HepG2 (cell line): ENCODE data around the gene GPR31. TPM values are rescaled to one million over a fixed set of nuclear protein-coding genes. Genes with fewer than 3 reads are reported as not detected.

Experiments used
- DZIP1 ChIP-seq: sonication (generic); formaldehyde crosslinking; IDR thresholded peaks from 2 replicates; pipeline ENCODE4 v1.5.0; 2020; ENCODE audit warnings: mild to moderate bottlenecking, missing genetic modification reagents
- HMG20B ChIP-seq: conservative IDR thresholded peaks from 2 replicates; pipeline ENCODE4 v1.6.1; 2016; ENCODE audit warnings: missing genetic modification reagents, missing compliant biosample characterization
- LCORL ChIP-seq, 2 experiments: fragments of 450-650 bp in 1 of 2; sonication (generic) in 1 of 2; formaldehyde crosslinking in 1 of 2; IDR thresholded peaks; 2 replicates each; pipeline versions ENCODE4 v1.5.0 to v1.6.1; 2017 to 2020; ENCODE audit warnings: antibody characterized with exemption in 1 of 2, missing genetic modification reagents in 1 of 2
- MAZ ChIP-seq, 2 experiments: sonication (generic) in 1 of 2; formaldehyde crosslinking in 1 of 2; IDR thresholded peaks; 2 replicates each; pipeline versions ENCODE4 v1.5.0 to v1.6.1; 2012 to 2020; ENCODE audit warnings: low read depth in 2 of 2, mild to moderate bottlenecking in 2 of 2, borderline replicate concordance in 1 of 2, improper control_type of control experiment in 1 of 2, low read length in 1 of 2, missing genetic modification reagents in 1 of 2, moderate library complexity in 1 of 2
- MXD3 ChIP-seq: IDR thresholded peaks from 2 replicates; pipeline ENCODE4 v1.6.1; 2016; ENCODE audit warnings: mild to moderate bottlenecking, missing biosample characterization, missing genetic modification reagents
- NCOR1 ChIP-seq: fragments of 200-600 bp; sonication (generic); IDR thresholded peaks from 2 replicates; pipeline ENCODE4 v1.7.0; 2017; ENCODE audit warnings: antibody characterized with exemption, low read length, borderline replicate concordance
- PAF1 ChIP-seq: IDR thresholded peaks from 2 replicates; pipeline ENCODE4 v1.6.1; 2016; ENCODE audit warnings: missing genetic modification reagents, missing compliant biosample characterization
- PITX1 ChIP-seq: sonication (generic); formaldehyde crosslinking; IDR thresholded peaks from 2 replicates; pipeline ENCODE4 v1.5.1; 2020; ENCODE audit warnings: mild to moderate bottlenecking, missing genetic modification reagents
- RARG ChIP-seq: sonication (generic); formaldehyde crosslinking; IDR thresholded peaks from 2 replicates; pipeline ENCODE4 v1.4.0; 2020; ENCODE audit warnings: low read depth, mild to moderate bottlenecking, missing genetic modification reagents
- RFX5 ChIP-seq: IDR thresholded peaks from 2 replicates; pipeline ENCODE4 v1.6.1; 2011; ENCODE audit warnings: low read depth, low read length, improper control_type of control experiment
- SP140L ChIP-seq: sonication (generic); formaldehyde crosslinking; IDR thresholded peaks from 2 replicates; pipeline ENCODE4 v1.4.0; 2020; ENCODE audit warnings: missing genetic modification reagents, borderline replicate concordance
- ZNF138 ChIP-seq: sonication (generic); formaldehyde crosslinking; IDR thresholded peaks from 2 replicates; pipeline ENCODE4 v1.5.0; 2020; ENCODE audit warnings: mild to moderate bottlenecking, low read depth, missing genetic modification reagents
- ZNF34 ChIP-seq: sonication (generic); formaldehyde crosslinking; IDR thresholded peaks from 2 replicates; pipeline ENCODE4 v1.4.0; 2020; ENCODE audit warnings: mild to moderate bottlenecking, missing genetic modification reagents, borderline replicate concordance
- ZNF574 ChIP-seq: sonication (generic); formaldehyde crosslinking; IDR thresholded peaks from 2 replicates; pipeline ENCODE4 v1.4.0; 2020; ENCODE audit warnings: missing genetic modification reagents
- ZNF772 ChIP-seq: sonication (generic); formaldehyde crosslinking; IDR thresholded peaks from 2 replicates; pipeline ENCODE4 v1.5.0; 2020; ENCODE audit warnings: mild to moderate bottlenecking, missing genetic modification reagents
- polyA plus RNA-seq, 8 experiments: library from polyadenylated mRNA; depleted of rRNA in 3 of 8; stranded (reverse) in 7 of 8; unstranded in 1 of 8; fragments of >200 nt; fragmentation: Illumina TruSeq in 4 of 8; extraction: Trizol in 4 of 8; gene quantifications; 2 replicates each; pipeline versions ENCODE4 v1.2.1 to v1.2.3, GENCODE V29; 2011 to 2016; ENCODE audit warnings: low read depth in 4 of 8, missing spikeins in 1 of 8, mixed read lengths in 1 of 8; ENCODE audit not compliant: insufficient read depth in 1 of 8
- total RNA-seq, 5 experiments: library from RNA; depleted of rRNA; stranded (reverse); fragments of >200 nt; fragmentation: Illumina TruSeq; extraction: Trizol; gene quantifications; 2 replicates each; pipeline ENCODE4 v1.2.3, GENCODE V29; 2016; ENCODE audit warnings: low read depth in 1 of 5
- TF ChIP-seq, protein P1 (sequence below): sonication (generic); formaldehyde crosslinking; IDR thresholded peaks from 2 replicates; pipeline ENCODE4 v1.4.0; 2020; ENCODE audit warnings: missing genetic modification reagents

GPR31 gene
- total and polyA plus RNA-seq, 2 of the 13 experiments (the other 11 are each of a cell fraction or from before 2014, with no cell fraction given) = not detected

GRCh38 chr6:167122827-167123657 is 34.7 kb downstream of the GPR31 start, which contains the start of gene CCR6 (continued):
- TF ChIP-seq MAZ (IDR thresholded peaks at IDR 0.05; ENCODE audit: borderline replicate concordance, low read depth, low read length) (0 out of 2 replicates have a peak, but pooled peaks have one; percentile 27), MAZ (CRISPR knock-in tag; IDR thresholded peaks at IDR 0.05; ENCODE audit: low read depth) (no peak), RARG (no peak), SP140L (CRISPR knock-in tag) (no peak), MXD3 (CRISPR knock-in tag) (no peak), ZNF138 (CRISPR knock-in tag) (no peak), ZNF772 (no peak; the same call in none of the 2 replicates), RFX5 (no peak), DZIP1 (CRISPR knock-in tag) (no peak), ZNF574 (CRISPR knock-in tag) (no peak), HMG20B (0 out of 2 replicates have a peak, but pooled peaks have one; percentile 49), NCOR1 (peak; percentile 93), ZNF34 (no peak), LCORL (IDR thresholded peaks at IDR 0.05) (0 out of 2 replicates have a peak, but pooled peaks have one; percentile 40), LCORL (CRISPR knock-in tag; IDR thresholded peaks at IDR 0.05) (peak; percentile 94), PAF1 (no peak), PITX1 (peak; percentile 41; the same call in 1 of the 2 replicates)
- TF ChIP-seq, protein P1, sequence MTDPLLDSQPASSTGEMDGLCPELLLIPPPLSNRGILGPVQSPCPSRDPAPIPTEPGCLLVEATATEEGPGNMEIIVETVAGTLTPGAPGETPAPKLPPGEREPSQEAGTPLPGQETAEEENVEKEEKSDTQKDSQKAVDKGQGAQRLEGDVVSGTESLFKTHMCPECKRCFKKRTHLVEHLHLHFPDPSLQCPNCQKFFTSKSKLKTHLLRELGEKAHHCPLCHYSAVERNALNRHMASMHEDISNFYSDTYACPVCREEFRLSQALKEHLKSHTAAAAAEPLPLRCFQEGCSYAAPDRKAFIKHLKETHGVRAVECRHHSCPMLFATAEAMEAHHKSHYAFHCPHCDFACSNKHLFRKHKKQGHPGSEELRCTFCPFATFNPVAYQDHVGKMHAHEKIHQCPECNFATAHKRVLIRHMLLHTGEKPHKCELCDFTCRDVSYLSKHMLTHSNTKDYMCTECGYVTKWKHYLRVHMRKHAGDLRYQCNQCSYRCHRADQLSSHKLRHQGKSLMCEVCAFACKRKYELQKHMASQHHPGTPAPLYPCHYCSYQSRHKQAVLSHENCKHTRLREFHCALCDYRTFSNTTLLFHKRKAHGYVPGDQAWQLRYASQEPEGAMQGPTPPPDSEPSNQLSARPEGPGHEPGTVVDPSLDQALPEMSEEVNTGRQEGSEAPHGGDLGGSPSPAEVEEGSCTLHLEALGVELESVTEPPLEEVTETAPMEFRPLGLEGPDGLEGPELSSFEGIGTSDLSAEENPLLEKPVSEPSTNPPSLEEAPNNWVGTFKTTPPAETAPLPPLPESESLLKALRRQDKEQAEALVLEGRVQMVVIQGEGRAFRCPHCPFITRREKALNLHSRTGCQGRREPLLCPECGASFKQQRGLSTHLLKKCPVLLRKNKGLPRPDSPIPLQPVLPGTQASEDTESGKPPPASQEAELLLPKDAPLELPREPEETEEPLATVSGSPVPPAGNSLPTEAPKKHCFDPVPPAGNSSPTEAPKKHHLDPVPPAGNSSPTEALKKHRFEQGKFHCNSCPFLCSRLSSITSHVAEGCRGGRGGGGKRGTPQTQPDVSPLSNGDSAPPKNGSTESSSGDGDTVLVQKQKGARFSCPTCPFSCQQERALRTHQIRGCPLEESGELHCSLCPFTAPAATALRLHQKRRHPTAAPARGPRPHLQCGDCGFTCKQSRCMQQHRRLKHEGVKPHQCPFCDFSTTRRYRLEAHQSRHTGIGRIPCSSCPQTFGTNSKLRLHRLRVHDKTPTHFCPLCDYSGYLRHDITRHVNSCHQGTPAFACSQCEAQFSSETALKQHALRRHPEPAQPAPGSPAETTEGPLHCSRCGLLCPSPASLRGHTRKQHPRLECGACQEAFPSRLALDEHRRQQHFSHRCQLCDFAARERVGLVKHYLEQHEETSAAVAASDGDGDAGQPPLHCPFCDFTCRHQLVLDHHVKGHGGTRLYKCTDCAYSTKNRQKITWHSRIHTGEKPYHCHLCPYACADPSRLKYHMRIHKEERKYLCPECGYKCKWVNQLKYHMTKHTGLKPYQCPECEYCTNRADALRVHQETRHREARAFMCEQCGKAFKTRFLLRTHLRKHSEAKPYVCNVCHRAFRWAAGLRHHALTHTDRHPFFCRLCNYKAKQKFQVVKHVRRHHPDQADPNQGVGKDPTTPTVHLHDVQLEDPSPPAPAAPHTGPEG (CRISPR knock-in tag) = no peak
